H9 (cell line): ENCODE measurements around the gene RGPD6. TPM values are rescaled to one million over a fixed set of nuclear protein-coding genes. Genes with fewer than 3 reads are reported as not detected.
"Not testable (repeated sequence)": the region's sequence is repeated elsewhere in the genome, so short reads cannot be mapped to it uniquely, and the experiment has no call there.

Source experiments
- DNase-seq: peaks from one replicate; pipeline ENCODE4 v3.0.0-alpha.2; 2017
- H2AFZ ChIP-seq: one replicate; pipeline ENCODE4 v1.6.1; 2013; ENCODE audit warnings: mild to moderate bottlenecking, low read length, control low read depth, moderate library complexity
- H2AK5ac ChIP-seq: 2 replicates; pipeline ENCODE4 v1.6.1; 2013; ENCODE audit warnings: low read length, control low read depth, mixed read lengths; ENCODE audit not compliant: insufficient read length
- H2BK120ac ChIP-seq: one replicate; pipeline ENCODE4 v1.6.1; 2013; ENCODE audit warnings: low read depth, mild to moderate bottlenecking, low read length, control low read depth, inconsistent platforms; ENCODE audit not compliant: poor library complexity, severe bottlenecking
- H2BK12ac ChIP-seq: 2 replicates; pipeline ENCODE4 v1.6.1; 2013; ENCODE audit warnings: low read length, control low read depth, mixed read lengths, low read depth; ENCODE audit not compliant: insufficient read length
- H2BK15ac ChIP-seq: 2 replicates; pipeline ENCODE4 v1.6.1; 2013; ENCODE audit warnings: low read depth, low read length, control low read depth
- H2BK20ac ChIP-seq: one replicate; pipeline ENCODE4 v1.6.1; 2013; ENCODE audit warnings: low read depth, mild to moderate bottlenecking, low read length, control low read depth, inconsistent platforms; ENCODE audit not compliant: poor library complexity, severe bottlenecking
- H2BK5ac ChIP-seq: 2 replicates; pipeline ENCODE4 v1.6.1; 2013; ENCODE audit warnings: low read length, control low read depth, mixed read lengths; ENCODE audit not compliant: insufficient read length
- H3K14ac ChIP-seq: 2 replicates; pipeline ENCODE4 v1.6.1; 2013; ENCODE audit warnings: low read length, control low read depth; ENCODE audit not compliant: insufficient read depth
- H3K18ac ChIP-seq: 2 replicates; pipeline ENCODE4 v1.6.1; 2013; ENCODE audit warnings: low read depth, mild to moderate bottlenecking, mixed read lengths, low read length, control low read depth; ENCODE audit not compliant: insufficient read length
- H3K23ac ChIP-seq: 2 replicates; pipeline ENCODE4 v1.6.1; 2013; ENCODE audit warnings: low read length, control low read depth, mixed read lengths, low read depth; ENCODE audit not compliant: insufficient read length
- H3K23me2 ChIP-seq: 2 replicates; pipeline ENCODE4 v1.6.1; 2013; ENCODE audit warnings: low read depth, mild to moderate bottlenecking, mixed read lengths, low read length, control low read depth; ENCODE audit not compliant: insufficient read length, poor library complexity, severe bottlenecking
- H3K27ac ChIP-seq: 2 replicates; pipeline ENCODE4 v1.5.1; 2013; ENCODE audit warnings: low read length, control low read depth, mixed read lengths, low read depth; ENCODE audit not compliant: insufficient read length
- H3K27me3 ChIP-seq: 2 replicates; pipeline ENCODE4 v1.6.1; 2013; ENCODE audit warnings: low read length, control low read depth, inconsistent platforms; ENCODE audit not compliant: insufficient read depth
- H3K4ac ChIP-seq: 2 replicates; pipeline ENCODE4 v1.6.1; 2013; ENCODE audit warnings: low read depth, mild to moderate bottlenecking, control low read depth, inconsistent platforms, low read length, moderate library complexity
- H3K4me1 ChIP-seq: 2 replicates; pipeline ENCODE4 v1.6.1; 2013; ENCODE audit warnings: low read length, control low read depth, inconsistent platforms; ENCODE audit not compliant: insufficient read depth
- H3K4me2 ChIP-seq: 2 replicates; pipeline ENCODE4 v1.6.1; 2013; ENCODE audit warnings: low read length, control low read depth, mixed read lengths; ENCODE audit not compliant: insufficient read length, insufficient read depth
- H3K56ac ChIP-seq: 2 replicates; pipeline ENCODE4 v1.6.1; 2013; ENCODE audit warnings: low read depth, mild to moderate bottlenecking, mixed read lengths, low read length, control low read depth; ENCODE audit not compliant: insufficient read length
- H3K79me1 ChIP-seq: 2 replicates; pipeline ENCODE4 v1.6.1; 2013; ENCODE audit warnings: low read depth, mild to moderate bottlenecking, moderate library complexity, low read length, control low read depth, inconsistent platforms; ENCODE audit not compliant: insufficient read depth, poor library complexity, severe bottlenecking
- H3K79me2 ChIP-seq: 2 replicates; pipeline ENCODE4 v1.6.1; 2013; ENCODE audit warnings: low read length, control low read depth, inconsistent platforms; ENCODE audit not compliant: insufficient read depth
- H3K9ac ChIP-seq: 2 replicates; pipeline ENCODE4 v1.6.1; 2013; ENCODE audit warnings: low read length, control low read depth, mixed read lengths; ENCODE audit not compliant: insufficient read length; ENCODE audit errors: extremely low read depth
- H3K9me3 ChIP-seq: one replicate; pipeline ENCODE4 v1.6.1; 2013; ENCODE audit warnings: low read depth, low read length, inconsistent platforms; ENCODE audit not compliant: control insufficient read depth
- H3T11ph ChIP-seq: one replicate; pipeline ENCODE4 v1.6.1; 2013; ENCODE audit warnings: mild to moderate bottlenecking, low read length, control low read depth, inconsistent platforms
- H4K20me1 ChIP-seq: one replicate; pipeline ENCODE4 v1.6.1; 2013; ENCODE audit not compliant: control insufficient read depth, insufficient read length, insufficient read depth
- H4K5ac ChIP-seq: 2 replicates; pipeline ENCODE4 v1.6.1; 2013; ENCODE audit warnings: low read depth, mild to moderate bottlenecking, mixed read lengths, low read length, control low read depth; ENCODE audit not compliant: insufficient read length
- H4K8ac ChIP-seq: replicated peaks from 2 replicates; pipeline ENCODE4 v1.6.1; 2013; ENCODE audit warnings: low read length, control low read depth, mixed read lengths, low read depth; ENCODE audit not compliant: insufficient read length
- H4K91ac ChIP-seq: 2 replicates; pipeline ENCODE4 v1.6.1; 2013; ENCODE audit warnings: low read depth, mild to moderate bottlenecking, moderate library complexity, mixed read lengths, low read length, control low read depth; ENCODE audit not compliant: insufficient read length
- H3K27ac Mint-ChIP-seq, 3 experiments: 2 replicates in 2 of 3; 3 replicates in 1 of 3; pipeline ENCODE4 v1.8.0; 2020 to 2021; ENCODE audit warnings: mixed read lengths in 3 of 3, mild to moderate bottlenecking in 1 of 3, moderate library complexity in 1 of 3
- H3K27me3 Mint-ChIP-seq: 2 replicates; pipeline ENCODE4 v1.8.0; 2021; ENCODE audit warnings: low read depth, mild to moderate bottlenecking, moderate library complexity, mixed read lengths
- H3K36me3 Mint-ChIP-seq, 3 experiments: 2 replicates in 2 of 3; 3 replicates in 1 of 3; pipeline ENCODE4 v1.8.0; 2020 to 2021; ENCODE audit warnings: low read depth in 3 of 3, mixed read lengths in 3 of 3; ENCODE audit not compliant: insufficient read depth in 1 of 3
- H3K4me1 Mint-ChIP-seq, 2 experiments: 2 replicates each; pipeline ENCODE4 v1.8.0; 2020; ENCODE audit warnings: mixed read lengths in 2 of 2
- H3K4me3 Mint-ChIP-seq, 2 experiments: 2 replicates in 1 of 2; 3 replicates in 1 of 2; pipeline ENCODE4 v1.8.0; 2020 to 2021; ENCODE audit warnings: mild to moderate bottlenecking in 2 of 2, mixed read lengths in 2 of 2, moderate library complexity in 1 of 2
- H3K9me3 Mint-ChIP-seq, 2 experiments: 2 replicates in 1 of 2; 3 replicates in 1 of 2; pipeline ENCODE4 v1.8.0; 2020; ENCODE audit warnings: mild to moderate bottlenecking in 2 of 2, mixed read lengths in 2 of 2, moderate library complexity in 1 of 2
- WGBS: extraction: QIAGEN DNeasy Blood & Tissue Kit; methylation state at CpG from one replicate; pipeline ENCODE4 v1.1.7; 2013; ENCODE audit warnings: missing lambda C conversion rate, low lambda C conversion rate, mixed read lengths; ENCODE audit not compliant: insufficient read length; ENCODE audit errors: extremely low coverage; 5-methylcytosine and 5-hydroxymethylcytosine counted together
- total RNA-seq: library from RNA; stranded (reverse); gene quantifications from 2 replicates; pipeline ENCODE4 v1.2.1, GENCODE V29; 2021

RGPD6 gene
- total RNA-seq, 1 experiment from 2014 or later = 18.0 TPM

DNA sequence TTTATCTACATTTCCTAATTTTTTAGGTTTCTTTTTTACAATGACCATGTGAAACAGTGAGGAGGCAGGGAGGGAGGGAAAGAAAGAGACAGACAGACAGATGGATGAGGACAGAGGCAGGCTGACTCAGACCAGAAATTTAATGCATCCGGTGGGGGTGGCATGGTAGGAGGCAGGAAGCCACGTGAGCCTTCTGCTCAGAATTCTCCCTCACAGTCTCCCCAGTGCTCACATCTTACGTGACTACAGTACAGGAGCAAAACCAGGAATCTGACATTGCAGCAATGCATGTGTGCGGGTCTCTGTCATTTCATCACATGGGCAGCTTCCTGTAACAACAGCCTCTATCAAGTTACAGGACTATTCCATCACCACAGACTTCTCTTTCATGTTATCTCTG is 102.1 kb downstream of the RGPD6 start:
- H4K5ac ChIP-seq, H3K9me3 ChIP-seq, H3K79me2 ChIP-seq, H3K4me2 ChIP-seq, H3K9ac ChIP-seq, H3K79me1 ChIP-seq, H3K4me1 ChIP-seq, H3K36me3 Mint-ChIP-seq, H2BK20ac ChIP-seq, H3K56ac ChIP-seq, H3K27me3 ChIP-seq, H2AK5ac ChIP-seq, H3K23ac ChIP-seq, H3K27me3 Mint-ChIP-seq, H3K9me3 Mint-ChIP-seq, H3K23me2 ChIP-seq, H3K4me3 Mint-ChIP-seq, H4K91ac ChIP-seq, H3T11ph ChIP-seq, H3K4ac ChIP-seq, H3K14ac ChIP-seq, H3K4me1 Mint-ChIP-seq, H4K8ac ChIP-seq, H2BK120ac ChIP-seq, H4K20me1 ChIP-seq, H3K18ac ChIP-seq, DNase-seq, H2BK15ac ChIP-seq, H2BK12ac ChIP-seq, H2AFZ ChIP-seq, H3K27ac Mint-ChIP-seq, H3K27ac ChIP-seq, H2BK5ac ChIP-seq: not testable (repeated sequence)
- WGBS = no CpG with 5 or more reads among the region's 4 CpGs

DNA sequence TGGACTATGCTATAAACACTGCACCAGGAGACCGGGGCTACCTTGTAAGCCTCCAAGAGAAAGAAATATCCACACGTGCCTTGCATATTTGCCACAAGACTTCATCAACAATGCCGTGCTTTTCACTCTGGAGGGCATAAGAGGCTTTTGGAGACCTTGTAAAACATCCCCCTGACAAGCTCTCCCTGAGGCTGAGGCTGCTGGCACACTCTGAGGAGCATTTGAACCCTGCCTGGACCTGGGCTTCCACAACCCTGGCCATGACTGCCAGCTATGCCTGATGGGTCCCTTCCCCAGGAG is 104.0 kb downstream of the RGPD6 start:
- WGBS = no CpG with 5 or more reads among the region's 3 CpGs
- H3K18ac ChIP-seq, H3K79me2 ChIP-seq, DNase-seq, H3K23me2 ChIP-seq, H3K9me3 Mint-ChIP-seq, H2BK5ac ChIP-seq, H3K14ac ChIP-seq, H2BK15ac ChIP-seq, H3K79me1 ChIP-seq, H3K27ac Mint-ChIP-seq, H3K4me3 Mint-ChIP-seq, H3T11ph ChIP-seq, H3K27ac ChIP-seq, H2AK5ac ChIP-seq, H3K4me1 Mint-ChIP-seq, H3K56ac ChIP-seq, H2BK20ac ChIP-seq, H2BK120ac ChIP-seq, H3K27me3 ChIP-seq, H3K4ac ChIP-seq, H4K91ac ChIP-seq, H3K9ac ChIP-seq, H2AFZ ChIP-seq, H3K27me3 Mint-ChIP-seq, H3K9me3 ChIP-seq, H3K4me1 ChIP-seq, H4K20me1 ChIP-seq, H3K4me2 ChIP-seq, H3K36me3 Mint-ChIP-seq, H4K8ac ChIP-seq, H3K23ac ChIP-seq, H2BK12ac ChIP-seq, H4K5ac ChIP-seq: not testable (repeated sequence)
